ENCODE data around the gene INTS11. TPM values are rescaled to one million over a fixed set of nuclear protein-coding genes. Genes with fewer than 3 reads are reported as not detected.

Gene INTS11
- total and polyA plus RNA-seq, 2 experiments from 2014 or later = 75.8 to 124 TPM

GRCh38 chr1:1355416-1355815 lies 31.0 kb upstream of the INTS11 start:
- Histone ChIP-seq H3K4me1 (ENCODE audit: low read depth) (peaks cover 34% of the 10 kb centered on the region), H3K9me3 (ENCODE audit: low read depth) (no peaks in the 10 kb centered on the region), H3K4me3 (peak overlapping the region; percentile 7), H3K27ac (no peak overlapping the region), H3K36me3 (no peaks in the 10 kb centered on the region), H3K27me3 (peaks cover 12% of the 10 kb centered on the region)
- TF ChIP-seq CTCF (IDR thresholded peaks at IDR 0.05; ENCODE audit: low read depth, low read length) = no peak
- peak; percentile 28 to 50 for DNase-seq (ENCODE audit: low read depth in 1 of 2, low spot score in 1 of 2)

- H3K4me1 ChIP-seq (ENCODE audit: low read depth) = peaks cover 25% of the 10 kb centered on the region
- peak overlapping the region; percentile 7 for H3K4me3 ChIP-seq
- no peak overlapping the region for H3K27ac ChIP-seq
- peaks cover 12% of the 10 kb centered on the region for H3K27me3 ChIP-seq
- no peak for DNase-seq (ENCODE audit: low read depth in 1 of 2, low spot score in 1 of 2)
- no peak for TF ChIP-seq CTCF (IDR thresholded peaks at IDR 0.05; ENCODE audit: low read depth, low read length)
- no peaks in the 10 kb centered on the region for H3K36me3 ChIP-seq
- H3K9me3 ChIP-seq (ENCODE audit: low read depth) = no peaks in the 10 kb centered on the region
Measured at GRCh38 chr1:1354271-1355247, 30.1 kb upstream of the INTS11 start.

- H3K27me3 ChIP-seq = peaks cover 12% of the 10 kb centered on the region
- H3K27ac ChIP-seq = no peak overlapping the region
- no peak for DNase-seq (ENCODE audit: low read depth in 1 of 2, low spot score in 1 of 2)
- no peak overlapping the region for H3K4me3 ChIP-seq
- no peaks in the 10 kb centered on the region for H3K9me3 ChIP-seq (ENCODE audit: low read depth)
- no peaks in the 10 kb centered on the region for H3K36me3 ChIP-seq
- TF ChIP-seq CTCF (IDR thresholded peaks at IDR 0.05; ENCODE audit: low read depth, low read length) = no peak
- peaks cover 19% of the 10 kb centered on the region for H3K4me1 ChIP-seq (ENCODE audit: low read depth)
Measured at GRCh38 chr1:1353389-1354151, 29.1 kb upstream of the INTS11 start.

- no peak for TF ChIP-seq CTCF (IDR thresholded peaks at IDR 0.05; ENCODE audit: low read depth, low read length)
- Histone ChIP-seq H3K4me3 (no peak overlapping the region), H3K27ac (no peak overlapping the region), H3K9me3 (ENCODE audit: low read depth) (no peaks in the 10 kb centered on the region), H3K4me1 (ENCODE audit: low read depth) (peaks cover 12% of the 10 kb centered on the region), H3K36me3 (no peaks in the 10 kb centered on the region), H3K27me3 (peaks cover 12% of the 10 kb centered on the region)
- DNase-seq (ENCODE audit: low read depth in 1 of 2, low spot score in 1 of 2) = no peak
Measured at GRCh38 chr1:1352786-1353388, 28.4 kb upstream of the INTS11 start.

Data from cardiac muscle cell (in vitro differentiated cells and primary cell).